Activated T-helper 1 cell treated with Interleukin-2 at 50 U/mL for 16 hours (primary cell): ENCODE results near the gene OR8H3.
"Not testable (repeated sequence)": the region's sequence is repeated elsewhere in the genome, so short reads cannot be mapped to it uniquely, and the experiment has no call there.

Source experiments
- DNase-seq: peaks from one replicate; pipeline ENCODE4 v3.0.0-alpha.2; 2020; ENCODE audit warnings: low read depth

Gene OR8H3

GRCh38 chr11:56122073-56122472 is at the start of gene OR8H3:
Gene OR8H3, plus strand, starts transcription at chr11:56122373. Its CDS starts 0 bp downstream, at chr11:56122373.
- DNase-seq: no peak

DNA sequence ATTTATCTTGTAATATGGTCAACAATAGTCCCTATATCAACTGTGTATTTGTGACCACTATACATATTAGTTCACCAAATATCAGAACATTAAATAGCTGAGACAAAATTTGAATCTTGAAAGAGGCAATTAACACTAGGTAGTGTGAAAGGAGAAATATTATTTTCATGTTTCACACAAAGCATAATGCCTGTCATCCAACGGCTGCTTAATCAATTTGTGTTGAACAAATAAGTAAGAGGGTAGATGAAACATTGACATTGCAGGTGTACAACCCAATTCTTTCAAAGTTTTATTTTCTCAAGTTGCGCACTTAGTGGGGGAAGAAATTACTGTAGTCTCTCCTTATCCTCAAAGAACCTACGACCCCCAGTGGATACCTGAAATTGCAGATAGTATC is 32.5 kb upstream of the OR8H3 start:
- DNase-seq: no peak

DNA sequence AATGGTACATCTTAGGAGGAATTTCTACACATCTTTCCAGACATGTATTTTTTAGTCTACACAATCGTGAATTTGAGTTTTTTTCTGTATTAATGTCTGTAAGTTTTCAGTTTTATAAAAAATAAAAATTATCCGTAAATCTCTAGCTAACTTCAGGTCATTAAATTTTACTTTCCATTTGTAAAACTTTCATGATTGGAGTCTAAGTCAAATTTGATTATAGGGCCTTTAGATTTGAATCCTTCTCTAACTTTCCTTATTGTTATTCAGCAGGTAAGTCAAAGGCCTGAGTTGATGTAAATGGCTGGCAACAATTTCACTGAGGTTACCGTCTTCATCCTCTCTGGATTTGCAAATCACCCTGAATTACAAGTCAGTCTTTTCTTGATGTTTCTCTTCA is 29.2 kb upstream of the OR8H3 start, which contains the start of gene OR8I2:
OR8I2 (plus strand) TSS at position 301 of the 400 bp plus-strand sequence; CDS start at position 301, 0 bp downstream.
- DNase-seq: no peak

GRCh38 chr11:56103210-56103737 is 18.9 kb upstream of the OR8H3 start, which contains the start of gene OR8H2:
Gene OR8H2, plus strand, starts transcription at chr11:56103687. Its CDS starts 1,356 bp downstream, at chr11:56105043.
- DNase-seq: no peak

GRCh38 chr11:56140151-56140661 is 18.0 kb downstream of the OR8H3 start, which contains the start of gene OR8J3:
Gene OR8J3, minus strand, starts transcription at chr11:56140201. Its CDS starts 2,483 bp downstream, at chr11:56137718.
- DNase-seq: no peak

- DNase-seq: not testable (repeated sequence)
These were observed 21.5 kb downstream of the OR8H3 start for GRCh38 chr11:56143681-56144080.

GRCh38 chr11:56151376-56151775 is 29.2 kb downstream of the OR8H3 start:
- no peak for DNase-seq

- no peak for DNase-seq
These were observed 30.2 kb downstream of the OR8H3 start for GRCh38 chr11:56152333-56152732.

DNA sequence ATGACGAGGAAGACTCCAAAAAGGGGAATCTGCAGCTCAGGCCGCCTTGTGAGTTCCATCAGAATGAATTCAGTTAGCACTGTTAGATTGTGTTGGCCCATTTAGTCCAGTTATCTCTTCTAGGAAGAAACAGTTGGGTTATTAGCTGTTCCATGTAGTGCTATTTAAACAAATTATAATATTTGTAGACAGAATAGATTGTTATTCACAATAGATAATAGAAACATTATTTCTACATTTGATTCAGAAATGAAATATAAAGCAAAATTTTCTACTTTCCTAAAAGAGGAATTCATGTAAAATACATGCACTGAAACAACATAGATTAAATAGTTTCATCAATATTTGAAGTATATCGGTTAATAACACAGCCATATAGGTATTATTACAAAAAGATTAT is 38.0 kb downstream of the OR8H3 start, which contains the start of gene OR8K5:
OR8K5 (minus strand) TSS at position 101 of the 400 bp plus-strand sequence; CDS start at position 101, 0 bp downstream.
- no peak for DNase-seq

- DNase-seq: no peak
These were observed 41.6 kb downstream of the OR8H3 start for GRCh38 chr11:56163804-56164203.

DNA sequence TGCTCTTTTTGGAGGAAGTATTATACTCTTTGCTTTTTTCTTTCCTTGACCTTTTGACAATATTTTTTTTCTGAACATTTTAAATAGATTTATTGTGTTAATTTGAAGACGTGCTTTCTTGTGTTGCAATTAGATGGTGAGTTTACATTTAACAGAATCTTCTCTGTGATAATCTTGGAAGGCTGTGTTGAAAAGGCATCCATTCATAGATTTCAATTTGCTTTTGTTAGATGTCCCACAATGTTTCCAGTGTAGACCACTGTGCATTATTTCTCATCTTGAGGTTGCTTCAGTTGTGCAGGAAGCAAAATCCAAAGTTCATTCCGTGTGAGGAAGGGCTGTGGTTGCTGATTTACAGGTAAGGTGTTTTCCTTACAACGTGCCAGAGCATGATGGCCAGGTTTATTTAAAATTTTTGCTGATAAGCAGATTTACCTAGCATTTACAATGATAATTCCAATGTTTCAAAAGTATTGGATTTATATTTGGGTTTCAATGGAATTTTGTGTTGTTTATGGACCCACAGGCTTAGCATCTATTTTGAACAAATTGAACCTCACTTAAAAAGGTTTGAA is 50.2 kb downstream of the OR8H3 start:
- DNase-seq: no peak
